Measurements from ENCODE around the gene TELO2. TPM values are rescaled to one million over a fixed set of nuclear protein-coding genes. Genes with fewer than 3 reads are reported as not detected.

Gene TELO2
- total and polyA plus RNA-seq, 2 donors (not counting 1 experiment from before 2014, with no cell fraction given): 6.3 to 10.9 TPM

- Histone ChIP-seq H3K27ac (ENCODE audit: insufficient read depth, low read length) (no peak overlapping the region), H3K4me3 (replicated peaks in 1 of 4; ENCODE audit: control extremely low read depth in 1 of 4, insufficient read depth in 1 of 4, low read depth in 3 of 4, low read length in 4 of 4) (no peak overlapping the region), H3K4me1 (ENCODE audit: control insufficient read depth, extremely low read depth, insufficient read depth, low read length) (peaks cover 3% of the 10 kb centered on the region), H3K9ac (ENCODE audit: insufficient read depth, low read length) (no peak overlapping the region), H3K79me2 (ENCODE audit: control insufficient read depth, insufficient read depth, low read length) (peaks cover 33% of the 10 kb centered on the region), H3K36me3 (ENCODE audit: control insufficient read depth, insufficient read depth, low read length) (no peaks in the 10 kb centered on the region), H2AFZ (ENCODE audit: low read length) (no peak overlapping the region), H3K27me3 (ENCODE audit: control insufficient read depth, insufficient read depth, low read length) (no peaks in the 10 kb centered on the region), H4K20me1 (ENCODE audit: control insufficient read depth, extremely low read depth, insufficient read depth, low read length) (no peaks in the 10 kb centered on the region), H3K9me3 (ENCODE audit: control insufficient read depth, insufficient read depth, low read depth, low read length) (no peaks in the 10 kb centered on the region), H3K4me2 (ENCODE audit: extremely low read depth, insufficient read depth, low read length) (peak overlapping the region; percentile 26)
- TF ChIP-seq EZH2 (IDR thresholded peaks at IDR 0.05; ENCODE audit: low read length, missing control alignments): no peak
- TF ChIP-seq, protein P1, sequence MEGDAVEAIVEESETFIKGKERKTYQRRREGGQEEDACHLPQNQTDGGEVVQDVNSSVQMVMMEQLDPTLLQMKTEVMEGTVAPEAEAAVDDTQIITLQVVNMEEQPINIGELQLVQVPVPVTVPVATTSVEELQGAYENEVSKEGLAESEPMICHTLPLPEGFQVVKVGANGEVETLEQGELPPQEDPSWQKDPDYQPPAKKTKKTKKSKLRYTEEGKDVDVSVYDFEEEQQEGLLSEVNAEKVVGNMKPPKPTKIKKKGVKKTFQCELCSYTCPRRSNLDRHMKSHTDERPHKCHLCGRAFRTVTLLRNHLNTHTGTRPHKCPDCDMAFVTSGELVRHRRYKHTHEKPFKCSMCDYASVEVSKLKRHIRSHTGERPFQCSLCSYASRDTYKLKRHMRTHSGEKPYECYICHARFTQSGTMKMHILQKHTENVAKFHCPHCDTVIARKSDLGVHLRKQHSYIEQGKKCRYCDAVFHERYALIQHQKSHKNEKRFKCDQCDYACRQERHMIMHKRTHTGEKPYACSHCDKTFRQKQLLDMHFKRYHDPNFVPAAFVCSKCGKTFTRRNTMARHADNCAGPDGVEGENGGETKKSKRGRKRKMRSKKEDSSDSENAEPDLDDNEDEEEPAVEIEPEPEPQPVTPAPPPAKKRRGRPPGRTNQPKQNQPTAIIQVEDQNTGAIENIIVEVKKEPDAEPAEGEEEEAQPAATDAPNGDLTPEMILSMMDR (conservative IDR thresholded peaks at IDR 0.05 in 1 of 2, IDR thresholded peaks at IDR 0.05 in 1 of 2; ENCODE audit: low read depth in 1 of 2, low read length in 2 of 2): no peak
- no peak for DNase-seq (ENCODE audit: low read depth in 2 of 2)
Measured at GRCh38 chr16:1472974-1473373, 20.2 kb upstream of the TELO2 start.

DNA sequence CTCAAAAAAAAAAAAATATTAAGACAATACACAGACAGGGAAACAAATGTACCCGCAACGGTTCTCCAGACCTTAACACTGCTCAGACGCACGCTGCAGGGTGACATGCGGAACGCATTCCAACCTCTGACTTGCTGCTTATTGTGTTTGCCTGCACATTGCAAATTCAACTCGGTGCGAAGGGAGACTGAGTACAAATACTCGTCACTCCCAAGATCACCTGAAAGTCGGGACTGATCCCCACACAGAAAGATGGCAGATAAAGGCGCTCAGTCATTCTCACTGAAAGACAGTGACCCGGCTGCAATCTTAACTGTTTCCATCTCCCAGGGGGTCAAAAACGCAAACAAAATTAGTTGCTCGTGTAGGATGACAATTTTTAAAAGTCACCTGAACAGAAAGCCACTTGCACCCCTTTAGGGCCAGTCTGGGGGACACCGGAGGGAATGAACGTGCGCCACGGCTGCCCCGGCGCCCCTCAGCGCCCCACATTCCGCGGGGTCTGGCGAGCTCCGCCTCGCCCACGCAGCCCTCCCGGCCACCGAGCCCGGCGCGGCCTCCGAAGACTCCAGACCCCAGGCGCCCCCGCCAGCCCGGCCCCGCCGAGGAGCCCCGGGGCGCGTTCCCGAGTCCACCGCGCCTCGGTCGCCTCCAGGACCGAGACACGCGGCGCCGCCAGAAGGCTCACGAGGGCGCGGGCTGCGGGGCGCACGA lies 18.9 kb upstream of the TELO2 start:
- Histone ChIP-seq H3K4me2 (ENCODE audit: extremely low read depth, insufficient read depth, low read length) (peak overlapping the region; percentile 96), H3K27ac (ENCODE audit: insufficient read depth, low read length) (peak overlapping the region; percentile 78), H3K4me3 (replicated peaks in 1 of 4; ENCODE audit: control extremely low read depth in 1 of 4, insufficient read depth in 1 of 4, low read depth in 3 of 4, low read length in 4 of 4) (peak overlapping the region; percentile 67 to 85 (median 71)), H2AFZ (ENCODE audit: low read length) (peak overlapping the region; percentile 59), H3K9me3 (ENCODE audit: control insufficient read depth, insufficient read depth, low read depth, low read length) (no peaks in the 10 kb centered on the region), H3K27me3 (ENCODE audit: control insufficient read depth, insufficient read depth, low read length) (no peaks in the 10 kb centered on the region), H3K9ac (ENCODE audit: insufficient read depth, low read length) (peak overlapping the region; percentile 88), H3K36me3 (ENCODE audit: control insufficient read depth, insufficient read depth, low read length) (no peaks in the 10 kb centered on the region), H3K4me1 (ENCODE audit: control insufficient read depth, extremely low read depth, insufficient read depth, low read length) (peaks cover 3% of the 10 kb centered on the region), H4K20me1 (ENCODE audit: control insufficient read depth, extremely low read depth, insufficient read depth, low read length) (no peaks in the 10 kb centered on the region), H3K79me2 (ENCODE audit: control insufficient read depth, insufficient read depth, low read length) (peaks cover 29% of the 10 kb centered on the region)
- TF ChIP-seq EZH2 (IDR thresholded peaks at IDR 0.05; ENCODE audit: low read length, missing control alignments): no peak
- TF ChIP-seq, protein P1 (conservative IDR thresholded peaks at IDR 0.05 in 1 of 2, IDR thresholded peaks at IDR 0.05 in 1 of 2; ENCODE audit: low read depth in 1 of 2, low read length in 2 of 2): no peak
- DNase-seq (ENCODE audit: low read depth in 2 of 2): no peak

GRCh38 chr16:1474796-1475551 lies 18.2 kb upstream of the TELO2 start, which contains the start of gene CLCN7:
Gene CLCN7 (minus strand): TSS chr16:1475028. CDS start chr16:1474974, 54 bp downstream.
- peak within 1 kb of the TSS; percentile 59 for H2AFZ ChIP-seq (ENCODE audit: low read length)
- H3K9me3 ChIP-seq (ENCODE audit: control insufficient read depth, insufficient read depth, low read depth, low read length): no peaks in the 10 kb centered on the region
- no peaks in the 10 kb centered on the region for H3K27me3 ChIP-seq (ENCODE audit: control insufficient read depth, insufficient read depth, low read length)
- peak within 1 kb of the TSS; percentile 67 to 85 (median 71) for H3K4me3 ChIP-seq (replicated peaks in 1 of 4; ENCODE audit: control extremely low read depth in 1 of 4, insufficient read depth in 1 of 4, low read depth in 3 of 4, low read length in 4 of 4)
- H3K36me3 ChIP-seq (ENCODE audit: control insufficient read depth, insufficient read depth, low read length): no peaks in the 10 kb centered on the region
- peak; percentile 85 to 87 for DNase-seq (ENCODE audit: low read depth in 2 of 2)
- peak within 1 kb of the TSS; percentile 78 for H3K27ac ChIP-seq (ENCODE audit: insufficient read depth, low read length)
- H3K9ac ChIP-seq (ENCODE audit: insufficient read depth, low read length): peak within 1 kb of the TSS; percentile 88
- no peak for TF ChIP-seq EZH2 (IDR thresholded peaks at IDR 0.05; ENCODE audit: low read length, missing control alignments)
- TF ChIP-seq, protein P1 (conservative IDR thresholded peaks at IDR 0.05 in 1 of 2, IDR thresholded peaks at IDR 0.05 in 1 of 2; ENCODE audit: low read depth in 1 of 2, low read length in 2 of 2): no peak
- H3K79me2 ChIP-seq (ENCODE audit: control insufficient read depth, insufficient read depth, low read length): peaks cover 25% of the 10 kb centered on the region
- H3K4me2 ChIP-seq (ENCODE audit: extremely low read depth, insufficient read depth, low read length): peak within 1 kb of the TSS; percentile 96
- peaks cover 3% of the 10 kb centered on the region for H3K4me1 ChIP-seq (ENCODE audit: control insufficient read depth, extremely low read depth, insufficient read depth, low read length)
- no peaks in the 10 kb centered on the region for H4K20me1 ChIP-seq (ENCODE audit: control insufficient read depth, extremely low read depth, insufficient read depth, low read length)
